Upper lobe of left lung (tissue), 4 donors: ENCODE data around the gene HECTD4.

ENCODE experiments used
- CTCF ChIP-seq, 6 experiments: fragments of 450-650 bp in 4 of 6; fragments of 200-600 bp in 2 of 6; sonication (generic) in 2 of 6; IDR thresholded peaks; one replicate each; pipeline ENCODE4 v1.5.1; 2016 to 2019; ENCODE audit warnings: antibody characterized with exemption in 6 of 6
- EP300 ChIP-seq, 4 donors: sonication (generic); formaldehyde crosslinking; IDR thresholded peaks; one replicate each; pipeline ENCODE4 v1.5.1; 2017; ENCODE audit warnings: antibody characterized with exemption in 4 of 4, control low read depth in 2 of 4
- POLR2A ChIP-seq, 4 donors: fragments of 450-650 bp; IDR thresholded peaks; one replicate each; pipeline ENCODE4 v1.5.1; 2016 to 2017; ENCODE audit warnings: antibody characterized with exemption in 4 of 4, mild to moderate bottlenecking in 2 of 4
- POLR2AphosphoS5 ChIP-seq, 2 donors: sonication (generic); formaldehyde crosslinking; IDR thresholded peaks; one replicate each; pipeline ENCODE4 v1.5.1; 2017; ENCODE audit warnings: antibody characterized with exemption in 2 of 2

- TF ChIP-seq CTCF (IDR thresholded peaks at IDR 0.05) (no peak), POLR2AphosphoS5 (IDR thresholded peaks at IDR 0.05) (no peak), POLR2A (IDR thresholded peaks at IDR 0.05) (no peak), EP300 (IDR thresholded peaks at IDR 0.05) (no peak)
Observed at GRCh38 chr12:112362310-112362709, 19.9 kb downstream of the HECTD4 start.
